Esophagus muscularis mucosa (tissue), 4 donors: ENCODE data around the gene NPC1. TPM values are rescaled to one million over a fixed set of nuclear protein-coding genes. Genes with fewer than 3 reads are reported as not detected.
"Not testable (repeated sequence)": the region's sequence is repeated elsewhere in the genome, so short reads cannot be mapped to it uniquely, and the experiment has no call there.

ENCODE experiments used
- DNase-seq: peaks from one replicate; pipeline ENCODE4 v3.0.0-alpha.2; 2017; ENCODE audit errors: extremely low spot score
- H3K27ac ChIP-seq, 4 donors: fragments of 200-600 bp; sonication (generic); replicated peaks in 1 of 4; 1 replicate in 3 of 4; 2 replicates in 1 of 4; pipeline ENCODE4 v1.5.1; 2016 to 2019; ENCODE audit warnings: mild to moderate bottlenecking in 1 of 4
- H3K27me3 ChIP-seq, 4 donors: fragments of 200-600 bp; sonication (generic); one replicate each; pipeline versions ENCODE4 v1.5.1 to v1.6.0; 2016 to 2019
- H3K36me3 ChIP-seq, 4 donors: fragments of 200-600 bp; sonication (generic); one replicate each; pipeline ENCODE4 v1.5.1; 2016 to 2019
- H3K4me1 ChIP-seq, 4 donors: fragments of 200-600 bp; sonication (generic); one replicate each; pipeline ENCODE4 v1.5.1; 2016 to 2019
- H3K4me3 ChIP-seq, 4 donors: fragments of 200-600 bp; sonication (generic); 1 replicate in 2 of 4; 2 replicates in 2 of 4; pipeline ENCODE4 v1.5.1; 2016 to 2019; ENCODE audit warnings: mild to moderate bottlenecking in 4 of 4, moderate library complexity in 1 of 4
- H3K9me3 ChIP-seq, 4 donors: fragments of 200-600 bp; sonication (generic); 1 replicate in 3 of 4; 2 replicates in 1 of 4; pipeline ENCODE4 v1.5.1; 2016 to 2019
- CTCF ChIP-seq, 3 experiments: fragments of 200-600 bp in 2 of 3; fragments of 450-650 bp in 1 of 3; sonication (generic) in 2 of 3; IDR thresholded peaks; one replicate each; pipeline ENCODE4 v1.5.1; 2017 to 2019; ENCODE audit warnings: antibody characterized with exemption in 3 of 3, mild to moderate bottlenecking in 2 of 3, moderate library complexity in 1 of 3
- EP300 ChIP-seq: sonication (generic); formaldehyde crosslinking; IDR thresholded peaks from one replicate; pipeline ENCODE4 v1.6.1; 2017; ENCODE audit warnings: antibody characterized with exemption
- POLR2A ChIP-seq: fragments of 450-650 bp; IDR thresholded peaks from one replicate; pipeline ENCODE4 v1.6.1; 2017; ENCODE audit warnings: antibody characterized with exemption, moderate library complexity, mild to moderate bottlenecking, low read depth
- POLR2AphosphoS5 ChIP-seq, 2 donors: sonication (generic); formaldehyde crosslinking; IDR thresholded peaks; one replicate each; pipeline ENCODE4 v1.6.1; 2017; ENCODE audit warnings: antibody characterized with exemption in 2 of 2
- WGBS: methylation state at CpG from one replicate; pipeline ENCODE4 v1.1.5; 2018; 5-methylcytosine and 5-hydroxymethylcytosine counted together
- intact Hi-C: fragments of 100-400 bp; cut with DNase I; formaldehyde crosslinking; loops from one replicate; pipeline ENCODE4 v1.15.1; 2023
- total RNA-seq, 4 donors: library from RNA; depleted of rRNA; stranded (reverse); fragments of >200 nt; gene quantifications; one replicate each; pipeline versions ENCODE4 v1.1.0 to v1.2.1, GENCODE V29; 2016

The NPC1 gene
- total RNA-seq, 4 donors from 2014 or later, result 39.9 to 63.7 (median 45.6) TPM

GRCh38 chr18:23565916-23566547, 20.3 kb downstream of the NPC1 start:
- no peak overlapping the region for H3K4me3 ChIP-seq
- TF ChIP-seq CTCF (IDR thresholded peaks at IDR 0.05) (no peak), EP300 (no peak), POLR2AphosphoS5 (IDR thresholded peaks at IDR 0.05) (no peak), POLR2A (no peak)
- DNase-seq, result no peak
- H3K27ac ChIP-seq, result no peak overlapping the region
- intact Hi-C loops, result no loop called here
- 73% methylated on average over 3 of the region's 3 CpGs for WGBS
- H3K4me1 ChIP-seq, result no peaks in the 10 kb centered on the region
- H3K9me3 ChIP-seq, result no peaks in the 10 kb centered on the region
- H3K27me3 ChIP-seq, result no peaks in the 10 kb centered on the region
- H3K36me3 ChIP-seq, result peaks cover 10 to 98% (median 86%) of the 10 kb centered on the region in 4 donors

DNA sequence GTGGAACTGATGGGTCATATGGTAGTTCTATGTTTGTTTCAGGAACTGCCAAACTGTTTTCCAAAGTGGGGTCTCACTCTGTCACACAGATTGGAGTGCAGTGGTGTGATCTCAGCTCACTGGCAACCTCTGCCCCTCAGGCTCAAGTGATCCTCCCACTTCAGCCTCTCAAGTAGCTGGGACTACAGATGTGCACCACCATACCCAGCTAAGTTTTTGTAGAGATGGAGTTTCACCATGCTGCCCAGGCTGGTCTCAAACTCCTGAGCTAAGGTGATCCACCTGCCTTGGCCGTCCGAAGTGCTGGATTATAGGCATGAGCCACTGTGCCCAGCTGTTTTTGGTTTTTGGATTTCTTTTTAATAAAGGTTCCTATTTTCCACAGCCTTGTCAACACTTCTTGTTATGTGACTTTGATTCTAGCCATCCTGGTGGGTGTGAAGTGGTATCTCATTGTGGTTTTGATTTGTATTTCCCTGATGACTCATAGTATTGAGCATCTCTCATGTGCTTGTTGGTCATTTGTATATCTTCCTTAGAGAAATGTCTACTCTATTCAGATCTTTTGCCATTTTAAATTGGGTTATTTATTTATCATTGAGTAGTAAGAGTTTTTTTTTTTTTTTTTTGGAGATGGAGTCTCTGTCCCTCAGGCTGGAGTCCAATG, 22.8 kb downstream of the NPC1 start:
- Histone ChIP-seq H3K4me3 (no peak overlapping the region), H3K27ac (no peak overlapping the region), H3K9me3 (no peaks in the 10 kb centered on the region), H3K4me1 (no peaks in the 10 kb centered on the region), H3K36me3 (peaks cover 27 to 98% (median 81%) of the 10 kb centered on the region in 4 donors), H3K27me3 (no peaks in the 10 kb centered on the region)
- no peak for TF ChIP-seq POLR2AphosphoS5 (IDR thresholded peaks at IDR 0.05)
- TF ChIP-seq EP300, result no peak
- no peak for TF ChIP-seq CTCF (IDR thresholded peaks at IDR 0.05)
- no peak for TF ChIP-seq POLR2A
- intact Hi-C loops, result no loop called here
- DNase-seq, result no peak
- WGBS, result 95% methylated on average over 2 of the region's 2 CpGs

DNA sequence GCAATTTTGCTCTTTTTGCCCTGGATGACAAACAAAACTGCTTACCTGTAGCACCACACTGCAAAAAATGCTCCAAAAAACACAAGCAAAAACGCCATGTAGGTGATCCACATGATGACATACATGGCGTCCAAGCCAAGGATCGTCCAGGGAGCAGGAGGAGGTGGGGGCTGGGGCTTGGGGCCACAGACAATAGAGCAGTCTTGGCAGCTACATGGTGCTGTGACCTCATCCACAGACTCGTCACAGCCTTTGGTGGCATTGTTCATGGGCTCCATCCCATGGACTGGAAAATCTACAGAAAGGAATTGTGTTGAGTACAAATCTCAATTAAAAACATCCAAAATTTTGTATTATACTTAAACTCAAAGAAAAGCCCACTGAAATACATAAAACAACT, 26.1 kb downstream of the NPC1 start:
- Histone ChIP-seq H3K27ac (no peak overlapping the region), H3K9me3 (no peaks in the 10 kb centered on the region)

DNA sequence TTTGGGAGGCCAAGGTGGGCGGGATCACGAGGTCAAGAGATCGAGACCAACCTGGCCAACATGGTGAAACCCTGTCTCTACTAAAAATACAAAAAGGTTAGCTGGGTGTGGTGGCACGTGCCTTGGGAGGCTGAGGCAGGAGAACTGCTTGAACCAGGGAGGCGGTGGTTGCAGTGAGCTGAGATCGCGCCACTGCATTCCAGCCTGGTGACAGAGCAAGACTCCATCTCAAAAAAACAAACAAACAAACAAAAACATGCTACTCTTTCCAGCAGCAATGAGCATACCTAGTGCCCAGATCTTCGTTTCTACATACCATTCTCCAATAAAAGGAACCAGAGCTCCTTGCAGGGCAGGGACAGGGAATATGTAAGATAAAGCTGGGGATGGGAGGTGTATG, 28.8 kb downstream of the NPC1 start:
- H3K27ac ChIP-seq, H3K4me1 ChIP-seq, intact Hi-C loops, H3K4me3 ChIP-seq, DNase-seq, H3K9me3 ChIP-seq, H3K27me3 ChIP-seq: not testable (repeated sequence)
- whole genome bisulfite sequencing, result 96% methylated on average over 8 of the region's 8 CpGs
- H3K36me3 ChIP-seq, result peaks cover 63 to 99% (median 88%) of the 10 kb centered on the region in 4 donors

More for the DNA sequence above, 26.1 kb downstream of the NPC1 start:
- TF ChIP-seq POLR2AphosphoS5 (IDR thresholded peaks at IDR 0.05) (no peak), CTCF (IDR thresholded peaks at IDR 0.05) (no peak), POLR2A (no peak), EP300 (no peak)
- DNase-seq, result no peak
- Histone ChIP-seq H3K4me3 (no peak overlapping the region), H3K27me3 (no peaks in the 10 kb centered on the region), H3K36me3 (peaks cover 39 to 98% (median 82%) of the 10 kb centered on the region in 4 donors), H3K4me1 (no peaks in the 10 kb centered on the region)
- 86% methylated on average over 4 of the region's 4 CpGs for WGBS
- intact Hi-C loops, result no loop called here

- Histone ChIP-seq H3K4me1 (no peaks in the 10 kb centered on the region), H3K27ac (no peak overlapping the region), H3K36me3 (peaks cover 72 to 100% (median 91%) of the 10 kb centered on the region in 4 donors), H3K9me3 (no peaks in the 10 kb centered on the region), H3K4me3 (no peak overlapping the region), H3K27me3 (no peaks in the 10 kb centered on the region)
- no peak for DNase-seq
- intact Hi-C loops, result no loop called here
- TF ChIP-seq CTCF (IDR thresholded peaks at IDR 0.05), result no peak
- 94% methylated on average over 18 of the region's 19 CpGs for WGBS
Measured at GRCh38 chr18:23556145-23556780, 30.0 kb downstream of the NPC1 start.
